NCI-H748 (cell line): Measurements from ENCODE around the gene ZMYND15.
A peak's percentile ranks its signal among the peaks of the same experiment; 100 is the strongest.

Experiments
- DNase-seq: peaks from one replicate; lab custom pipeline; 2025; ENCODE audit not compliant: unreplicated experiment; lab: John Stamatoyannopoulos, UW

The ZMYND15 gene

DNA sequence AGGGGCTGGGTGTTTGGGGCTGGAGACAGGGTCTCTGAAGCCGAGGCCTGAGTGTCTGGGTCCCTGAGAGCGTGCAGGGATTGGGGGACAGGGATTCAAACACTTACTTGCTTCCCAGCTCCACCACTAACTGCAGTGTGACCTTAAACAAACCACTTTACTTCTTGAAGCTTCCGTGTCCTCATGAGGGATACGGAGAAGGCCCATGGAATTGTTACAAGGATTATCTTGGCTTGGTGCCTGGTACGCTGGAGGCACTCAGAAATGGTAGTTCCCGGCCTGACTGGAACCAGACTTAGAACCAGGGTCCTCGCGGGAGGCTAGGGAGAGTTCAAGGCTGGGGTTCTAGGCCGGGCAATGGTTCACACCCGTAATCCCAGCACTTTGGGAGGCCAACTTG is 3.0 kb downstream of the ZMYND15 start:
- DNase-seq, result no peak

- no peak for DNase-seq
Measured at GRCh38 chr17:4743216-4743615, 3.6 kb downstream of the ZMYND15 start.

GRCh38 chr17:4743898-4744297 is 4.3 kb downstream of the ZMYND15 start:
- no peak for DNase-seq

- no peak for DNase-seq
Measured at GRCh38 chr17:4744999-4745969, 5.7 kb downstream of the ZMYND15 start.

GRCh38 chr17:4747847-4748246 is 8.2 kb downstream of the ZMYND15 start:
- no peak for DNase-seq

DNA sequence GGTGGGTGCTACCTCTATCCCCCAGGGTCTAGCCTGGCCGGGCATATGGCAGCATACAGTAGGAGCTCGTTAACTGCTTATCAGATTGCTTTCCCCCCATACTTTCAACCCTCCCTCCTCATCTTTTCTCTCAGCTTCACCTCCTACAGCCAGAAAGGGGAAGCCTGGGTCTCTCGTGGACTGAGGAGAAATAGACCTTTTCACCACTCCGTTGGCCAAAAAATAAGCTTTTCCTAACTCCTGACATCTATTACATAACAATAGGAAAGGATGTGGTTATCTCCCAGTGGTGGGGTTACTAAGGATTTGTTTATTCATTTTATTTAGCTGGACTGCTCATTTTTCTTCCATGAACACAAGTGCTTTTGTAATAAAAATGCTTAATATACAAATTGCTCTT is 9.1 kb downstream of the ZMYND15 start:
- no peak for DNase-seq

GRCh38 chr17:4750606-4751005 is 11.0 kb downstream of the ZMYND15 start:
- DNase-seq, result no peak

- no peak for DNase-seq
Measured at GRCh38 chr17:4751932-4752331, 12.3 kb downstream of the ZMYND15 start.

DNA sequence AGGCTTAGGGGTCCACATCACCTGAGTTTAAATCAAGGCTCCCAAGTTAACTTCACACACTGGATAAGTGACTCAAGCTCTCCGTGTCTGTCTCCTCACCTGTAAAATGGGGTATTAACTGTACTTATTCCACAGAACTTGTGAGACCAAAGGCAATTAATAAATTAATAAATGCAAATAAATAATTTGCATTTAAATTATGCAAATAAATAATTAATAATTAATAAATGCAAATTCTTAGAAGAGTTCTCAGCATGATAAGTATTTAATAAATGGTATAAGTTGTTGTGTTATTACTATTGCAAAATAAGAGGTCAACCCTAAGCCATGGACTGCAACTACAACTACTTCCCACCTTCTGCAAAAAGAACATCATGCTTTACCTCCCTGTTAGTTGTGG is 13.8 kb downstream of the ZMYND15 start:
- DNase-seq, result no peak

GRCh38 chr17:4759776-4760236 is 20.2 kb downstream of the ZMYND15 start:
- DNase-seq, result no peak

DNA sequence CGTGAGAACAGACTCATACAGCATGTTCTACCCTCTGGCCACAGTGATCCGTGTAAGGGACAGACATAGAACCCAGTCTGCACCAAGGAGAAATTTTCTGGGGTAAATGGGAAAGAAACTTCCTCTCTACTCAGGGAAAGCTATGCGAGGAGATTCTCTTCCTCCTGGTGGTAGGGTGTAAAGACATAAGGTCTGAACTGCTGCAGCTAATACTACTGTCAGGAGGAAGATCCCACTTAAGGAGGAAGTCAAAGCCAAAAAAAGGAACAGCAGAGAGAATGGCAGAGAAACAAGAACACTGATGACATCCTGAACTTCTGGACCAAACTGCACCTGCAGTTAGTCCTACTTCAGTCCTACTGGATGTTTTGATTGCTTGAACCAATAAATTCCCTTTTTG is 25.0 kb downstream of the ZMYND15 start:
- DNase-seq, result no peak

- DNase-seq, result no peak
Measured at GRCh38 chr17:4766201-4766600, 26.6 kb downstream of the ZMYND15 start.

GRCh38 chr17:4766723-4767122 is 27.1 kb downstream of the ZMYND15 start:
- no peak for DNase-seq

GRCh38 chr17:4768298-4768697 is 28.7 kb downstream of the ZMYND15 start:
- DNase-seq, result no peak

- DNase-seq, result no peak
Measured at GRCh38 chr17:4769628-4770027, 30.0 kb downstream of the ZMYND15 start.

DNA sequence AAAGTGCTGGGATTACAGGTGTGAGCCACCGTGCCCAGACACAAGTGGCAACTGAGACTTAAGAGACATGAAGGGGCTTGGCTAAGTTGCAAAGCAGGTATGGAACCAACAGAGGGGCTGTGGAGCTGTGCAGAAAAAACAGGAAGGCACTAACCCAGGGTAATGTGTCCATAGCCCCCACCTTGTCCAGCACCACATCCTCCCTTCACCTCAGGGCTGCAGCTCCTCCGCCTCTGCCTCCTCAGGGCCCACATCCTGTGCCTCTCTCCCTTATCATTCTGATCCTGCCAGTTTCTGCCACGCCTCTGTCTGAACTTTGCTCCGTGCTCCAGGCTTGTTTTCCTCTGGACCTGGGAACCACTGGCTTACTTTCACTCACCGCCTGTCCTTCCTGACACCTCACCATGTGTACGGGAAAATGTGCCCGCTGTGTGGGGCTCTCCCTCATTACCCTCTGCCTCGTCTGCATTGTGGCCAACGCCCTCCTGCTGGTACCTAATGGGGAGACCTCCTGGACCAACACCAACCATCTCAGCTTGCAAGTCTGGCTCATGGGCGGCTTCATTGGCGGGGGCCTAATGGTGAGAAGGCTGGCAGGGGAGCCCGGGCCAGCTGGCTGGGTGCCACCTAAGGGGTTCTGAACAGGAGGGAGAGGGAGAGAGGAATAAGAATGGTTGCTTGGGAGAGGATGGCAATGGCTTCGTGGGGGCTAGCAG is 32.0 kb downstream of the ZMYND15 start, which contains the start of gene TM4SF5:
TM4SF5 (plus strand) TSS at position 368 of the 716 bp plus-strand sequence; CDS start at position 405, 37 bp downstream.
- peak; percentile 34 for DNase-seq

DNA sequence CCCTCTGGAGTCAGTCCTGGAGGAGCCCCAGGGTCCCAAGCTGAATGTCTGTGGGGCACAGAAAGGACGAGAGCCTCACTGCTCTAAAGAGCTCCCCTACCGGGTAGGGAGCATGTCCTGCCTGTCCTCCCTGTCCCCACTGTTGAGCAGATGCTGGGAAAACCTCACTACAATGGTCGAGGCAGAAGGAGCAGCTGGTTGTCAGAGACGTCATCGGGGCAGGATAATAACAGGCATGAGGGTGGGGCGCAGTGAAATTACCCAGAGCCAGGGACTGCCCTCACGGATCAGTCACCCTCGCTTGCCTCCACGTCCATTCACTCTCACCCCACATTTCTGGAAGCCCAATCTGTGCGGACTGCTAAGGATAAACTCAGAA is 32.6 kb downstream of the ZMYND15 start:
- DNase-seq, result peak; percentile 66

DNA sequence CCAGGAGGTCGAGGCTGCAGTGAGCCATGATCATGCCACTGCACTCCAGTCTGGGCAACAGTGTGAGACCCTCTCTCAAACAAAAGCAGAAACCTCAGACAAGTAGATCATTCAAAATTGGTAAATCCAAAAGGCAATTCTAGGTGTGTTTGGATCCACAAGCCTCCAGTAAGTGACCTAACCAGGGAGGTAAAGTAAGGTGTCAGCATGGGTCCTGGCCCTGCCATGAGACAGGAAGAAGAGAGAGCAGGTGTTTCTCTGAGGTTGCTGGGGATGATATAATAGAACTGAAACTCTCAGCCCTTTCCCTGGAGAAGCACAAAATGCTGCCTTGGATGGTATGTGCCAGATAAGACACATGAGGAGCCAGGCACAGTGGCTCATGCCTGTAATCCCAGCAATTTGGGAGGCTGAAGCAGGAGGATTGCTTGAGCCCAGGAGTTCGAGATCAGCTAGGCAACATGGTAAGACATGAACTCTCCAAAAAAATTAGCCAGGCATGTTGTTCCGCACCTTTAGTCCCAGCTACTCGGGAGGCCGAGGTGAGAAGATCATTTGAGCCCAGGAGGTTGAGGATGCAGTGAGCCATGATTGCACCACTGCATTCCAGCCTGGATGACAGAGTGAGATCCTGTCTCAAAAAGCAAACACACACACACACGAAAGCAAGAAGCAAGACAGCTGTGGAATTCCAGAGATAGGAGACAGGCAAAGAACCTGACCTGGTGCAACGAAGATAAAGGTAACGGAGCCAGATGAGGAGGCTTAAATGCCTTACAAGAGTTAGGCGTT is 38.5 kb downstream of the ZMYND15 start:
- no peak for DNase-seq

GRCh38 chr17:4780325-4780955 is 40.8 kb downstream of the ZMYND15 start:
- DNase-seq, result no peak

- DNase-seq, result no peak
Measured at GRCh38 chr17:4782652-4783051, 43.0 kb downstream of the ZMYND15 start.
